HG03196 (cell line): ENCODE measurements around the gene RAB26.
"Not testable (repeated sequence)": the region's sequence is repeated elsewhere in the genome, so short reads cannot be mapped to it uniquely, and the experiment has no call there.

Experiments
- ATAC-seq: cut with Tn5 transposase; IDR thresholded peaks from one replicate; pipeline ENCODE4 v1.9.1; 2021; ENCODE audit not compliant: unreplicated experiment

The RAB26 gene

DNA sequence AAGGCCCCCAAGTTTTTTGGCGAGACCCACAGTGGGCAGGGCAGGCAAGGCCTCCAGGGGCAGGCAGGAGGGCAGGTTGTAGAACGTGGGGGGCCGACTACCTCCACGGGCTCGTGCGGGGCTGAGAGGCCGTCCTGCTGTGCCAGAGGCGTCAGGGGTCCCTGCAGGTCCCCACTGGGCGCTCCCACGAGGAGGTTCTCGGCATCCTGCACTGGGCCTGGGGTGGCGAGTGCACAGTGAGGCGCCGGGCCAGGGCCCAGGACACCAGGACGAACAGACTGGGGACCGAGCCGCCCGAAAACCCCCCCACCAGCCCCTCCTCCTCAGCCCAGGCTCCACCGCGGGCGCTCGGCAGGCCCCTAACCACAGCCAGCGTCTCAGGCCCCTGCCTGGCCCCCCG is 32.0 kb upstream of the RAB26 start:
- not testable (repeated sequence) for ATAC-seq

DNA sequence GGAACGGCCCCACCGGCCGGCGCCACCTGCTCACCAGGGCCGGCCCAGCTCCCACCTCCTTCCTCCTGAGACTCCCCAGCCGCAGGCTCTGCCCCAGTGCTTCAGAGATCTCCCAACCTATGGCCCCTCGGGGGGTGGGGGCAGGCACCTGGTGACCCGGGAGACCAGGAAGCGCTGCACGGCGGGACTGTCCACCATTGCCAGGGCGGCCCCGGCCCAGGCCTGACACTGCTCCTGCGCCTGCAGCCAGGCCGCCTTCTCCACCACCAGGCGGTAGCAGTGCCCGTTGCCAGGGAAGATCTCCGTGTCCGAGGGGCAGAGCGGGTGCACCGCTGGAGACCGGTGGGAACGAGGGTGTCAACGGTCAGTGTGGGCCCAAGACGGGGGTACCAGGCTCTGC is 31.1 kb upstream of the RAB26 start:
- ATAC-seq, result not testable (repeated sequence)

DNA sequence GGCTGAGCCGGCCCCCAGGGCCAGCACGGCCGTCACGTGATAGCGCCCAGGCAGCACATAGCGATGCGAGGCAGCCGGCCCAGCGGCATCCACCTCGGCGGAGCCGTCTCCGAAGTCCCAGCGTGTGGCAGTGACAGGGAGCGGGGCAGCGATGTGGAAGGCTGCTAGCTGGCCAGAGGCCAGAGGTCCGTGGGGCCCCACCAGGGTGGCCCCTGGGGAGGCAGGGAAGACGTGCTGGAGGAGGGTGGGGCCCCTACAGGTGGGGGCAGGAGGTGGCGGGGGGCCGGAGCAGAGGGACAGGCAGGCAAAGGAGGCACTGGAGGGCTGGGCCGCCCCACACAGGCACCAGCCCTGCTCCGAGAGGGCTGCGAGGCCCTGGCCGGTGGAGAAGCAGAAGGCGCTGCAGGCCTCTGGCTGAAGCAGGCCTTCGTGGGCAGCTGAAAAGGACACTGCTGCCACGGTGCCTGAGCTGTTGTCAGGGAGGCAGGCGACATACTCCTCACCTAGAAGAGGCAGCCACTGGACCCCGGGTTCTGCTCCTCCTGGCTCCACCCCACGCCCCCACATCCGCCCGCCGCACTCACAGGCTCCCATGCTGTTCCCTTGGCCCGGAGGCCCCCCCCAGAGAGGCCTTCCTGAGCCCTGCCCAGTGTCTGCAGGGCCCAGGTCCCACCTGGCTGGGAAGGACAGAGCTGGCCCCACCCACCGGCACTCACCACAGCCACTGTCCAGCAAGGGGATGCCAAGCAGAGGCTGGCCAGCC is 30.3 kb upstream of the RAB26 start:
- ATAC-seq, result not testable (repeated sequence)

DNA sequence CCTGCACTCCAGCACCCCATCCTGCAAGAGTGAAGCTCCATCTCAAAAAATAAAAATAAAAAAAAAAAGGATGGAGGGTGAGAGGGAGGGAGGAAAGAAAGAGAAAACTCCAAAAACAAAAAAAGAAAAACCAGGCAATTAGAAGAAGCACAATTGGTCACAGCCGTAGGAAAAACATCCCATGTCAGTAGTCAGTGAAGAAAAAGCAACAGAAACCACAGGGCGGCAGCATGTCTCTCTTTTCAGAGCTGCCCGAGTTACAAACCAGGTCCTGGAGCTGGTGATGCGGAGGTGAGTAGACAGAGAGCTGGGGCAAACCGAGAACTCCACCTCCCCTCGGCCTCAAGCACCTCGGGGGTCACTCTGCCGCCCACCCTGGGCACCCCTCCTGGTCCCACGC is 27.1 kb upstream of the RAB26 start:
- not testable (repeated sequence) for ATAC-seq

DNA sequence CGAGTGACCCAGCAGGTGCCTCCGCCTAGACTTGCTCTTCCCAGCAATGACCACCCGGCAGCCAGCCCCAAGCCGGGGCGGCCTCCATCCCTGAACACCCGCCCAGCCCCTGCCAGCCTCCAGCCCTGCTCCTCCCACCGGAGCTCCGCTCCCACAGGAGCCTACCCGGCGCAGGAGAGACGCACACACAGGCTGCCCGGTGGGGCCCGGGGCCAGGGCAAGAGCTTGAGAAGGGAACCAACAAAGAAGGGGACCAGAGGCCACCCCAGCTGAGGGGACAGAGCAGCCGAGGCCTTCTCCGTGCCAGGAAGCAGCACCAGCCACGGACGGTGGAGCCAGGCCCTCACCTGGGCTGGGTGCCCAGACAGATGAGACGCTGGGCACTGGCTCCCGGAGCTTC is 26.6 kb upstream of the RAB26 start:
- ATAC-seq, result no peak

DNA sequence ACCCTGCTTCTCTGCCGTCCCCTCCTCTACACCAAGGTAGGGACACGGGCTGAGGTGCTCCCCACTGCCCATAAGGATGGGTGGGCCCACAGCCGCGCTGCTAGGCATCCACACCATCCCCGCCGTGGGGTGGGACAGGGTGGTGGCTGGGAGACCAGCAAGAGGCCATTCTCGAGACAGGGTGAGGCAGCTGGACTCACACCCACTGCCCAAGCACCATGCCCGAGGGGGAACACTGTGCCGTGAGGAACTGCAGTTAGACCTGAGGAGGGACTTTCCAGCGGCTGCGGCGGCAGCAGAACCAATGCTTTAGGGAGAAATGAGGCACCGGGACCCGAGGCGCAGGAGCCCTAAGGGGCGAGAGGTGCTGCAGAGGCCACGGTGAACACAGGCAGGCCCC is 26.0 kb upstream of the RAB26 start:
- no peak for ATAC-seq

DNA sequence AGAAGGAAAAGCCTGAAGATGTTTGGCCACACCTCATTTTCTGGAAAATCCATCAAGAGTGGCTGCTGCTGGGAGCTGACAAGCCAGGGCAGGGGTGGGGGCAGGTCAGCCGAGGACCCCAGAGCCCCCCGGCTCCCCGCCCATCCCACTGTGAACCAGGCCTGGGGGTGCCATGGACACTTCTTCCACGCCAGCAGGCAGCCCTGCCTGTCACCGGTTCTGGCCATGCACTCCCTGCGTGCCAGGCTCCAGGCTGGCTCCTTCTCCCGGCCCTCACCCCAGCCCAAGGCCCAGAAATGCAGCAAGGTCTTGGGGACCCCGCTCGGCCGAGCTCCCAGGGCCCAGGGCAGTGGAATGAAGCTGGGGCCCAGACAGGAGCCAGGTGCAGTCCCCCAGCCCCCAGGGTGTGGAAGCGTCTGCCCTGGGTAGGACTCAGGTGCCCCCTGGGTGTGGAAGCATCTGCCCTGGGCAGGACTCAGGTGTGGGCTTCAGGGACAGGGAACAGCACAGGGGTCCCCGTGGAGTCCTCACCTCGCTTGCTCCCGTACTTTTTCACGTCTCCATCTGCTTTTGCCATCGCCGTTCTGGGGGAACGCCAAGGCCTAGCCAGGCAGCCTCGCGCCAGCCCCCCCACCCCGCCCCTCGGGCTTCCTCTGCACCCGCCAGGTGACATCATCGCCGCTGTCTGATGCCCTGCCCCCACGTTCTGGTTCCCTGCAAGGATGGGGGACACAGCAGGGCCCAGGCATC is 25.3 kb upstream of the RAB26 start:
- not testable (repeated sequence) for ATAC-seq

DNA sequence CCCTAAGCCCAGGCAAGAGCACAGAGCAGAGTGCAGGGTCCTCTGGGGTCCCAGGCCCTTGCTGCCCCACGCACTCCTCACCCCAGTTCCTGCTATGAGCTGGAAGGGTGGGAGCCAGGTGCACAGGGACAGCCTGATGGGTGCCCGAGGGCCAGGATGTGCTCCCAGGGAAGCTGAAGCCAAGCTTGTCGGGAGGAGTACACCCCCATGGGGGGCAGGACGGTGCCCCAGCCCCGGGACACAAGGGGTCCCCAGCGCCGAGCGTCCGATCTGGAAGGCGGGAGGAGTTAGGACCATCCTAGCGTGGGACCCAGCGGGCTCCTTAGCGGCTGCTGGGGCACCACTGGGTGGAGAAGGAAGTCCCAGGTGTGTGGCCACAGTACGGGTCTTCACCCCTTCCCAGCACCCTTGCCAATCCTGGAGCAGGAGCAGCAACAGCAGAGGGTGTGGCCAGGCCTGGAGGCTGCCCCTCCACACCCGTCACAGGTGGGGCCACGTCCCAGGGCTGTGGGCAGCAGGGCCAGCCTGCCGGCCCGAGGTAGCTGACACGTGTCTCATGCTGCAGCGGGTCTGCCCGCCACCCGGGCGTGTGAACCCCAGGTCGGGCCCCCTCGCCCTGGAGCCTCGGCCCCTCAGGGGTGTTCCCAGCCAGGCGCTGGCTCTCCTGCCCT is 24.6 kb upstream of the RAB26 start:
- ATAC-seq, result not testable (repeated sequence)

DNA sequence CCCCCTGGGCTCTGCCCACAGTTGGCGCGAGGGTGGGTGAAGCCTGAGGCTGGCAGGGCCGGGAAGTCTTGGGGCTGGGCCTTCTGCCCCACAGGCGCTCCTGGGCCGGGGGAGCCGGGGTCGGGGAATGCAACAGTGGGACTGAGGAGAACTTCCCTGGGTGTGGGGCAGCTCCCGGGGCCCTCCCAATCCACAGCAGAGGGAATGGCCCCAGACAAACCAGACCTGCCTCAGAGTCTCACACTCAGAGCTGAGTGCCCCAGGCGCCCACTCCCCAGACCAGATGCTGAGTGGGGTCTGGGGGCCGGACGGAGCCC is 24.1 kb upstream of the RAB26 start:
- not testable (repeated sequence) for ATAC-seq

DNA sequence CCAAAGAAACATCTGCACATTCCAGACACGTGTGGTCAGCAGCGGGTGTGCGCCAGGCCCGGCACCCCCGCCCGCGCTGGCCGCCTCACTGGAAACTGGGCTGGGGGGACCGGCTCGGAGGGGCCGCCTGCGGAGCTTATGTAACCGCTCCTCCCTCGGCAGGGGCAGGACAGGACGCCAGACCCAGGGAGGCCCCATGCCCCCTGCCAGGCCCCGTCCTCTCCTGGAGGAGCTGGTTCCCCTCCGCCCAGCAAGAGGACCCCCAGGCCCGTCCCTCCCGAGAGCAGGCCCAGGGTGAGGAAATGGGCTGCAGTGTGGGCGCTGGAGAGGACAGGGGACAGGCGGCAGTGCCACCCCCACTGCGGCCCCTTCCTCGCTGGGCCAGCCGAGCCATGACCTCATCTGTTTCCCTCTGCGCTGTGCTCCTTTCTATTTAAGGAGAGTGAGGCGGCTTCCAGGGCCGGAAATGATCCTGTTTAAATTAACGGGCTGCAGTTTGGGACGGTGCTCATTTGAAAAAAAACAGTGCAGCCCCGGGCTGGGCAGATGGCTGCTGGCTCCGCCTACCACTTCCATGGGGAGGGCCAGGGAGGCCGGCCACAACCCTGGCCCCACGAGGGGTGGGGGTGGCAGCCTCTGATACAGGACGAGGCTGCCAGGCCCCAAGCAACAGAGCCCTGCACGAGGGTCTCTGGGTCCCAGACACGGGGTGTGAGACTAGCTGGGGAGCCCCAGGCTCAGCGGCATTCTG is 23.6 kb upstream of the RAB26 start:
- ATAC-seq, result not testable (repeated sequence)

DNA sequence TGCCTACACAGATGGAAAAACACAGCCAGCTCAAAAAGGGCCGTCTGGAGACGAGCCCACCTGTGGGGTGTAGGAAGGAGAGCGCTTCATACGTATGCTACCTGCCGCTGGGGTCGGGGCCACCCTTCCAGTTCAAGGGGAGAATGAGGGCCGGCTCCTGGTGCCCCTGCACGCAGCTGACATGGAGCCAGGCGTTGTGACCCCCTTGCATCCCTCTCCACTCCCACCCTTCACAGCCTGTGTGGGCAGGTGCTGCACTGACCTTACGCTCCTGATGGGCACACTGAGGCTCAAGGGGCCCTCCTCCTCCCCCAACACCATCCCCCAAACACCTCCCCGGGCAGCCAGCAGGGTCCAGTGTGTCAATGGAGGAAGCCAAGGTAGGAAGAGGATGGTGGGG is 22.8 kb upstream of the RAB26 start:
- not testable (repeated sequence) for ATAC-seq

DNA sequence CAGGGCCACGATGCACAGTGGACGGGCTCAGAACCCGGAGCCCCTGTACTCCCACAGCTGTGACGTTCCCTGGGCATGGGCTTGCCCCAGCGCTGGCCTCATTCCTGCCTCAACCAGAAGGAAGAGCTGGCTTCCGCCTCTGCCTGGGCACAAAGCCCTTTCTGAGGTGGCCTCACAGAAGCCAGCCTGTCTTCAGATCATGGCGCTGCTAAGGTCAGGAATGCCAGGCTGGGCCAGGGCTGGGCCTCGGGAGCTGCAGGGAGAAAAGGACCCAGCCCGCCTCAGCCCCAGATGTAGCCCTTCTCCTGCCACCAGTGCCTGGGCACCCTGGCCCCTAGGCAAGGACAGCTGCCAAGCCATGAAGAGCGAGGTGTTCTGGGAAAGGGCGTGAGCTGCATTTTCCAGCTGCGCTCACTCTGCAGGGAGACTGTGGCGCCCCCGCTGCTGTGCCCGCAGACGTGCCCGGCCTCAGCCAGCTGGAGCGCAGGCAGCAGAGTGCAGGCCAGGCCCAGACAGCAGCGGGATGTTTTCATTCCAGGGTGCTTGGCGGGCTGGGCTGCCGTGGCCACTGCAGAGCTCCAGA is 22.2 kb upstream of the RAB26 start:
- ATAC-seq, result not testable (repeated sequence)

DNA sequence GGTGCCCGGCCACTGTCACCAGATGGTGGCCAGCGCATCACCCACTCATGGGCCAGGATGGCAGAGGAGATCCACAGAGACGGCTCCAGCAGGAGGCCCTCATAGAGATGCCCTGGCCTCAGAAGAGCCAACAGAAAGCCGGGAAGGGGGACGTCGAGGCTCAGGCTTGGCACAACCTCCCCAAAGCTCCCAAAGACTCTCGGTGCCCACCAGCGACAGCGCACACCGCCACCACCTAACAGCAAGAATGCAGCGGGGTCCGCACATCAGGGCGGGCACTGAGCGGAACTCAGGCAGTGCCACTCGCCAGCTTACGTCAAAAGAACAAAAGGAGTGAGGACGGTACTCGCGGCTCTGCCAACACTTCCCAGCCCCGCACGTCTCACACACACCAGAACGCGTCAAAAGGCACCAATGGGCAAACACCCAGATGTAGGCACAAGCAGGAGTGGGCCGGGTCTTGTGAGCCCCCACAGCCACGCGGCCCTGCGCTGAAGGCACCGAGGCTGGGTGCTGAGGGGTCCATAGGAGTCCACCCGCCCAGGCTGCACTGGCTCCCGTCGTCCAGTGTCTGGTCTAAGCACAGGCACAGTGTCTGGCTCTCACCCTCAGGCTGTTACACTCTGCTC is 21.4 kb upstream of the RAB26 start:
- not testable (repeated sequence) for ATAC-seq

DNA sequence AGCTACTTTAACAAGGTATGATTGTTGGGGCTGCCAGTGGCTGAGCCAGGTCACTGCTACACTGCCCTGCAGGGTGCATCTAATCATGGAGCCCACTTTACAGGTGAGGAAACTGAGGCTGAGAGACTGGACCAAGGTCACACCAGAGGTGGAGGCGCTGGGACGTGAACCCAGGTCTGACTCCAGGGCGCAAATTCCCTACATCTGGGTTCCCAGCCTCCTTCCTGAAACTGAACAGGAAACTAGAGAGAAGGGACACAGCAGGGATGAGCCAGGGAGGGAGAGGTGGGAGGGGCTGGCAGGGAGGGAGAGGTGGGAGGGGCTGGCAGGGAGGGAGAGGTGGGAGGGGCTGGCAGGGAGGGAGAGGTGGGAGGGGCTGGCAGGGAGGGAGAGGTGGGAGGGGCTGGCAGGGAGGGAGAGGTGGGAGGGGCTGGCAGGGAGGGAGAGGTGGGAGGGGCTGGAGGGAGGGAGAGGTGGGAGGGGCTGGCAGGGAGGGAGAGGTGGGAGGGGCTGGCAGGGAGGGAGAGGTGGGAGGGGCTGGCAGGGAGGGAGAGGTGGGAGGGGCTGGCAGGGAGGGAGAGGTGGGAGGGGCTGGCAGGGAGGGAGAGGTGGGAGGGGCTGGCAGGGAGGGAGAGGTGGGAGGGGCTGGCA is 20.7 kb upstream of the RAB26 start:
- not testable (repeated sequence) for ATAC-seq

DNA sequence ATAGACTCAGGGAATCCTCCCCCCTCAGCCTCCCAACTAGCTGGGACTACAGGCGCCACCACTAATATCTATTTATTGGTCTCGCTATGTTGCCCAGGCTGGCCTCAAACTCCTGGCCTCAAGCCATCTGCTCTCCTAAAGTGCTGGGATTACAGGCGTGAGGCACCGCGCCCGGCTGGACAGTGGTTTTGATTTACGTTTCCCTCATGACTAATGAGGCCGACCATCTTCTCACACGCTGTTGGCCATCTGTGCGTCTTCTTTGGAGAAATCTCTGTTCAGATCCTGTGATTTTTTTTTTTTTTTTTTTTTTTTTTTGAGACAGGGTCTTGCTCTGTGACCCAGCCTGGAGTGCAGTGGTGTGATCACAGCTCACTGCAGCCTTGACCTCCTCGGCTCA is 19.2 kb upstream of the RAB26 start:
- not testable (repeated sequence) for ATAC-seq

DNA sequence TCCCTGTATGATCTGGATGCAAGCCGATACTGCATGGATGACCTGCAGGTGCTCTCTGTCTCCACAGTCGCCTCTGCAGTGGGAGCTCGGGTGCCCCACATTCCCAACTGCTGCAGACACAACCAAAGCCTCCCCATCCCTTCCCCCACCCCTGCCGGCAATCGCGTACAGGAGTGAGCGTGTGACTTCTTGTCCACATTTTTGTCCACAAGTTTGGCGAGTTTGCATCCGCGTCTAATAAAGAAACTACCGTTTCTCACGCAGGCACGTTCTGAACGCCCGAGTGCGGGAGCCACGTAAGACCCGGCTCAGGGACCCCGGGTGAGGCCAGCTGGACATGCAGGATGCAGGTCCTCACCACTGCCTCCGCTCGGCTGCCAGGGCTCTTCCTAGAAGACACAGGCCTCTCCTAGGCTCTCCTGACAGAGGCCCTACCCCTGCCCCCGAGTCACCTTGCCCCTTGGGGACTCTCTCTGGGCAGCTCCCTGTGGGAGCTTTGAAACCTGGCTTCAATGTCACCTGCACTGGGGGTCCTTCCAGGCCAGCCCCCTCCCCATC is 18.5 kb upstream of the RAB26 start:
- ATAC-seq, result not testable (repeated sequence)

DNA sequence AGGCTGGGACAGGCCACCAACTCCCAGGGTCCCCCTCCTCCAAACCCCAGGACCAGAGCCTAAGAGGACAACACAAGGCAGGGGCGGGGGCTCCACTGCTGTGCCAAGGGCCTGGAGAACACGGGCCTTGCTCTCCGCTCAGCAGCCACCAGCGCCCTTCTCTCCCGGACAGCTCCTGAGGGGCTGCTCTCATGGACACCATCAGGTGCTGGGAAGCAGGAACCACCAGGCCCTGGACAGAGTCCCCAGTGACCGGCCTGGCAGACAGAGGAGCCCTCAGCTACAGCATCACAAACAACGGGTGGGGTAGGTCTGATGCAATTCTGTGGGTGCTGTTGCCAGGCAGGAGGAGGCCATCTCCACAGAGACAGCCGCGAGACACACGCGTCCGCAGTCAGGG is 14.6 kb upstream of the RAB26 start:
- ATAC-seq, result not testable (repeated sequence)

DNA sequence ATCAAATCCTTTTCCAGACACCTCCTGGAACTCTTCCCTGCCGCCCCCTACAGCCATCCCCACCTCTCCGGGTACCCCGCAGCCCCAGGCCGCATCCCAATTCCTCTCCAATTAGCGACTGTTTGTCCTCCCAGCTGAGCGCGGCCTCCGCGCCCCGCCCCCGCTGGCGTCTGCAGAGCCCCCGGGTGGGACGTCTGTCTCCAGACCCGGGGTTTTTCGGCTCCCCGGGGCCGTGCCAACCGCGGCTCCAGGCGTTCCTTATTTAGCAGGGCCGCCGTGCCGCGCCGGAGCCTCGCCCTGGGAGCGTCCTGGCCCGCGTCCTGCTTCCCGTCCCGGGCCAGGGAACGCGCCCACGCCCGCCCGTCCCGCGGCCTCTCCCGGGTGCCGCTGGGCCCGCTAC is 13.4 kb upstream of the RAB26 start:
- ATAC-seq, result not testable (repeated sequence)

DNA sequence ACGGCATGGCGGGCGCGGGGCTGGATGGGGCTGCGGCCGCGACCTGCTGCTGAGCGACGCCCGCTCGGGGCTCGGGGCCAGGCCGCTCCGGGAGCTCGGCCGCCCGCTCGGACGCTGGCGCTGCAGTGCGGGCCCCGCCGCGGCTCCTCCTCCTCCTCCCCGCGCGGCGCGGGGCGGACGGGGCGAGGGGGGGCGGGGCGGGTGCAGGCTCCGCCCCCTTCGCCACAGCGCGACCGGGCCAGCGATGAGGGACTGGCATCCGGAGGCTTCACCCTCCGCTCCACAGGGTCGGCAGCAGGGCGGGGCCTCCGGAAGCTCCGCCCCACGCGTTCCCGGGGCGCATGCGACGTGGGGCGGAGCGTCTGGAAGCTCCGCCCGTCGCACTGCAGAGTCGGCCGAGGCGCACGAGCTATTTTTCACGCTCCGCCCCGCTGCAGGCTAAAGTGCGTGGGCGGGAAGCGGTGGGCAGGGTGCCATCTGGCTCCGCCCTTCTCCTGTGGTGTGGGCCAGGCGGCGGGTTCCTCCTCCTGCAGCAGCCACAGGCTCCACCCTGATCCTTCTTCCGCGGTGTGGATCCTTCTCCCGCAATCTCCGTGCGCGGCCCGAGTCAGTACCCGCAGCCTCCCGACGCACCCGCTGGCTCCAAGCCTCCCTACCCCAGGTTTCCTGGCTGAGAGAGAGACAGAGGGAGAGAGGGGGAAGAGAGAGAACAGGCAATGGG is 12.5 kb upstream of the RAB26 start, which contains the start of gene PKD1:
Gene PKD1 (minus strand): TSS at position 129 of the 721 bp plus-strand sequence. CDS start 209 bp downstream, outside the sequence.
- ATAC-seq, result not testable (repeated sequence)
